CD4-positive, alpha-beta T cell treated with Interleukin-10 for 1 hour (primary cell): Measurements from ENCODE around the gene PTPN5.

Experiments
- DNase-seq: peaks from one replicate; pipeline ENCODE4 v3.0.0-alpha.2; 2020

The PTPN5 gene

GRCh38 chr11:18772211-18772610, 19.4 kb downstream of the PTPN5 start:
- DNase-seq, result no peak

GRCh38 chr11:18771266-18772035, 20.1 kb downstream of the PTPN5 start:
- no peak for DNase-seq

- no peak for DNase-seq
Observed at GRCh38 chr11:18770479-18771125, 21.0 kb downstream of the PTPN5 start.

GRCh38 chr11:18769802-18770456, 21.7 kb downstream of the PTPN5 start:
- DNase-seq, result no peak

GRCh38 chr11:18768978-18769377, 22.6 kb downstream of the PTPN5 start:
- DNase-seq, result no peak

- DNase-seq, result no peak
Observed at GRCh38 chr11:18768472-18768901, 23.1 kb downstream of the PTPN5 start.

- no peak for DNase-seq
Observed at GRCh38 chr11:18766015-18766414, 25.6 kb downstream of the PTPN5 start.

- DNase-seq, result no peak
Observed at GRCh38 chr11:18765554-18765953, 26.0 kb downstream of the PTPN5 start.

- DNase-seq, result no peak
Observed at GRCh38 chr11:18761741-18762140, 29.9 kb downstream of the PTPN5 start.

- DNase-seq, result no peak
Observed at GRCh38 chr11:18761144-18761543, 30.5 kb downstream of the PTPN5 start.

- no peak for DNase-seq
Observed at GRCh38 chr11:18757811-18758210, 33.8 kb downstream of the PTPN5 start.

GRCh38 chr11:18756889-18757288, 34.7 kb downstream of the PTPN5 start:
- no peak for DNase-seq

GRCh38 chr11:18754308-18754707, 37.3 kb downstream of the PTPN5 start:
- DNase-seq, result no peak

- no peak for DNase-seq
Observed at GRCh38 chr11:18752502-18752901, 39.1 kb downstream of the PTPN5 start.

GRCh38 chr11:18750944-18751343, 40.7 kb downstream of the PTPN5 start:
- no peak for DNase-seq

GRCh38 chr11:18749681-18750319, 41.8 kb downstream of the PTPN5 start:
- DNase-seq, result no peak

GRCh38 chr11:18748766-18749365, 42.7 kb downstream of the PTPN5 start:
- no peak for DNase-seq

GRCh38 chr11:18745251-18745650, 46.3 kb downstream of the PTPN5 start:
- DNase-seq, result no peak

- no peak for DNase-seq
Observed at GRCh38 chr11:18743900-18744514, 47.6 kb downstream of the PTPN5 start.

GRCh38 chr11:18743365-18743764, 48.2 kb downstream of the PTPN5 start:
- DNase-seq, result no peak

- DNase-seq, result no peak
Observed at GRCh38 chr11:18741783-18742182, 49.8 kb downstream of the PTPN5 start.

GRCh38 chr11:18739685-18740084, 51.9 kb downstream of the PTPN5 start:
- DNase-seq, result no peak

GRCh38 chr11:18737642-18738041, 54.0 kb downstream of the PTPN5 start:
- DNase-seq, result no peak
